ENCODE measurements around the gene TMEM131.
"Not testable (repeated sequence)": the region's sequence is repeated elsewhere in the genome, so short reads cannot be mapped to it uniquely, and the experiment has no call there.

Gene TMEM131

DNA sequence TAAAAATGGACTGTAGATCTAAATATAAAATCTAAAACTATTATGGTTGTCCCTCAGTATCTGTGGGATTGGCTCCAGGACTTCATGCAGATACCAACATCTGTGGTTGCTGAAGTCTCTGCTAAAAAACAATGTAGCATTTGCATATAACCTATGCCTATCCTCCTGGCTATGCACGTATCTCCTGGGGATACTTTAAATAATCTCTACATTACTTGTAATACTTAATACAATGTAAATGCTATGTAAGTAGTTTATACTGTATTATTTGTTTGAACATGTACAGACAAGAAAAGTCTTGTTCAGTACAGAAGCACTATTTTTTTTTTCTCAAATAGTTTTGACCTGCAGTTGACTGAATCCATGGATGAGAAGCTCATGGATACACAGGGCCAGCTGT lies 147.4 kb downstream of the TMEM131 start:
- DNase-seq: no peak

- not testable (repeated sequence) for DNase-seq
Observed at GRCh38 chr2:97846716-97847115, 149.0 kb downstream of the TMEM131 start.

GRCh38 chr2:97845818-97846217 lies 149.9 kb downstream of the TMEM131 start:
- no peak for DNase-seq

GRCh38 chr2:97845133-97845532 lies 150.6 kb downstream of the TMEM131 start:
- no peak for DNase-seq

- DNase-seq: no peak
Observed at GRCh38 chr2:97844311-97844859, 151.4 kb downstream of the TMEM131 start.

DNA sequence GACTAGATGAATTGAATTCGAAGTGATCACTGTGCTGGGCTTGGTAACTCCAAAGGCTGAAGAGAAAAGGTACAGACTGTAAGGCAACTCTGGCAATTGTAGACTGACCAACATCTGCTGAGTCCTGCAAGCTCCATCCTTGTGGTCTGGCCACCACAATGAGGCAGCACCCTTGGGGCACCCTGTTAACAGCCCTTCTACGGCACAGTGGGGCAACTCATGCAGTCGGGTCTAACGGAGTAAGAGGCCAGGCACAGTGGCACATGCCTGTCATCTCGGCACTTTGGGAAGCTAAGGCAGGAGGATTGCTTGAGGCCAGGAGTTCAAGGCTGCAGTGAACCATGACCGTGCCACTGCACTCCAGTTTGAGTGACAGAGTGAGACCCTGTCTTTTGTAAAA lies 155.6 kb downstream of the TMEM131 start:
- DNase-seq: no peak

- no peak for DNase-seq
Observed at GRCh38 chr2:97834610-97835009, 161.1 kb downstream of the TMEM131 start.

DNA sequence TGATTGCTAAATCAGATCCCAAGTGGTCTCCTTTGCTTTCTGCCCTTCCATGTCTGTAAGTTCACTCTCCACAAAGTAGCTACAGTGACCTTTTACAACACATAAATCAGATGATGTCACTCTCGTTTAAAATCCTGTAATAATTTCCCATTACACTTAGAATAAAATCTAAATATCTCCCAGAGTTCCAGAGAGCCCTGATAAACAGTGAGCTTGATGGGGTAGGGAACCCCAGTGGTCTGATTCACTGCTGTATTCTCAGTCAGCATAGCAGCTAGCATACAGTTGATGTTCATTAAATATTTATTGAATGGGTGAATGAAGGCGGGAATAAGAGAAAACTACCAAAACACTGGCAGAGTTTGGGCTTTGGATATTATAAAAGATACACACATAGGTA lies 164.6 kb downstream of the TMEM131 start:
- no peak for DNase-seq

GRCh38 chr2:97829255-97829654 lies 166.5 kb downstream of the TMEM131 start:
- DNase-seq: not testable (repeated sequence)

GRCh38 chr2:97827013-97827412 lies 168.7 kb downstream of the TMEM131 start:
- DNase-seq: not testable (repeated sequence)

DNA sequence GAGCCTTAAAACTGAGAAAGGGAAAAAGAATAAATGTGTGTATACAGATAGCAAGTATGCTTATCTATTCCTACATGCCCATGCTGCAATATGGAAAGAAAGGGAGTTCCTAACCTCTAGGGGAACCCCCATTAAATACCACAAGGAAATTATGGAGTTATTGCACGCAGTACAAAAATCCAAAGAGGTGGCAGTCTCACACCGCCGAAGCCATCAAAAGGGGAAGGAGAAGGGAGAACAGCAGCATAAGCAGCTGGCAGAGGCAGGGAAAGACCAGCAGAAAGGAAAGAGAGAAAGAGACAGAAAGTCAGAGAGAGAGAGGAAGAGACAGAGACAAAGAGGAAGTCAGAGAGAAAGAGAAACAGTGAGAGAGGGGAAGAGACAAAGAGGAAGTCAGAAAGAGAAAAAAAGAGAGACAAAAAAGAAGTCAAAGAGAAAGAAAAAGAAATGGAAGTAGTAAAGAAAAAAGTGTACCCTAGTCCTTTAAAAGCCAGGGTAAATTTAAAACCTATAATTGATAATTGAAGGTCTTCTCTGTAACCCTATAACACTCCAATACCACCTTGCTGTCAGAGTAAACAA lies 169.4 kb downstream of the TMEM131 start:
- DNase-seq: not testable (repeated sequence)

DNA sequence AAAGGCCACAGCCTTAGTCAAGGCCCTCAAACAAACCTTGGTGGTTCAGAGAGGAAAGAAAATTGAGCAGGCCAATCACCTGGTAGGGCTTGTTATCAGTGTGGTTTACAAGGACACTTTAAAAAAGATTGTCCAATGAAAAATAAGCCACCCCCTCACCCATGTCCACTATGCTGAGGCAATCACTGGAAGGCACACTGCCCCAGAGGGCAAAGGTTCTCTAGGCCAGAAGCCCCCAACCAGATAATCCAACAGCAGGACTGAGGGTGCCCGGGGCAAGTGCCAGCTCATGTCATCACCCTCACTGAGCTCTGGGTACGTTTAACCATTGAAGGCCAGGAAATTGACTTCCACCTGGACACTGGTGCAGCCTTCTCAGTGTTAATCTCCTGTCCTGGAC lies 171.7 kb downstream of the TMEM131 start:
- DNase-seq: not testable (repeated sequence)

- not testable (repeated sequence) for DNase-seq
Observed at GRCh38 chr2:97821862-97822261, 173.9 kb downstream of the TMEM131 start.

GRCh38 chr2:97819754-97820153 lies 176.0 kb downstream of the TMEM131 start:
- DNase-seq: no peak

DNA sequence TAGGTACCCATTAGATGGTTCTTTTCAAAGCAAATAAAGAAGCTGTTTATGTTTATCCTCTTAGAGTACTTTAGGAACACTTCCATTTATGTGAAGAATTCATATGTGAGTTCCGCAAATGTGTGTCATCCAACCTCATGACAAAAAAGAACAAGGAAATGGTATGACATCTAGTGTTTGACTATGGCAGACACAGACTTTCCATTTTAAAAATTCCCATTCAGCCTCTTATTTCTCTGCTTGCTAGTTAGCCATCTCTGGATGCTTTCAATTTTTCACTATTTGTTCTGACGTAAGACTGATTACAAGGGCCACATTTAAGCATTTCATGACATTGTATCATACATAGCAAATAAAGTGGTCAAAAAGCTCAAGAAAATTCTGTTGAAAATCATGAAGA lies 179.3 kb downstream of the TMEM131 start:
- DNase-seq: no peak

- no peak for DNase-seq
Observed at GRCh38 chr2:97812931-97813330, 182.8 kb downstream of the TMEM131 start.

DNA sequence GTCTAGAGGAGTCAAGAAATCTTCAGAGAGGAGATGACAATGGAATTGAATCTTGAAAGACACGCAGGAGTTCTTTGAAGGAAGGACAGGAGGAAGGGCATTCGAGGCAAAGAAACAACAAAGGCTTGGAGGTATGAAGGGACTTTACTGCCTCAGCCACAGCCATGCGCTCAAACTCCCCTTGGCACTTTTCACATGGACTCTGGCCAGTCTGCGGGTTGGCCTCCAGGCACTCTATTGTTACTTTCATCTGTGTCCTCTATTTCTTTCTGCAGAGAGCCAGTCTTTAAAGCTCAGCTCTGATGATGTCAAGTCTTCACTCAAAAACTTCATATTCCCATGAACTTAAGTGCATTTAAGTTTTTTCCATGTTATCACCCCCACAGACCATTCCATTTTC lies 186.9 kb downstream of the TMEM131 start:
- no peak for DNase-seq

GRCh38 chr2:97806738-97807618 lies 188.8 kb downstream of the TMEM131 start:
- DNase-seq: peak; percentile 49

DNA sequence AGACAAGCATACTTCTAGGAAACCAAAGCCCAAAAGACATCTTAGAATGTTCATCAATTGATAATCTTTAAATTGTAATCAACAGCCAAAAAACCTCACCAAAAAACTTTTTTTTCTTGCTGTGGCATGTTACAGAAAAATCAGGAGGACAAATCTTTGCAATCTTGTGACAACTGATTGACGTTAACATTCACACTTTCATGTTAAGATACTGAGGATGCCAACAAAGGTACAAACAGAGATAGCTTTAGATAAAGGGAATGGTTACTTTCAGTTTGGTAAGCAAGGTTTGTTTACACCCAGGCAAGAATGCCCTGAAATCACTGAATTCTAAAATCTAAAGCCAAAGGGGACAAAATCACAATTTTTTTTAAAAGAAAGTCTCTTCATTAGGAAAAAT lies 190.0 kb downstream of the TMEM131 start:
- DNase-seq: no peak

- DNase-seq: no peak
Observed at GRCh38 chr2:97801028-97801427, 194.7 kb downstream of the TMEM131 start.

GRCh38 chr2:97798416-97798815 lies 197.3 kb downstream of the TMEM131 start:
- DNase-seq: no peak

- no peak for DNase-seq
Observed at GRCh38 chr2:97797355-97797754, 198.4 kb downstream of the TMEM131 start.

GRCh38 chr2:97796465-97797126 lies 199.2 kb downstream of the TMEM131 start:
- no peak for DNase-seq

DNA sequence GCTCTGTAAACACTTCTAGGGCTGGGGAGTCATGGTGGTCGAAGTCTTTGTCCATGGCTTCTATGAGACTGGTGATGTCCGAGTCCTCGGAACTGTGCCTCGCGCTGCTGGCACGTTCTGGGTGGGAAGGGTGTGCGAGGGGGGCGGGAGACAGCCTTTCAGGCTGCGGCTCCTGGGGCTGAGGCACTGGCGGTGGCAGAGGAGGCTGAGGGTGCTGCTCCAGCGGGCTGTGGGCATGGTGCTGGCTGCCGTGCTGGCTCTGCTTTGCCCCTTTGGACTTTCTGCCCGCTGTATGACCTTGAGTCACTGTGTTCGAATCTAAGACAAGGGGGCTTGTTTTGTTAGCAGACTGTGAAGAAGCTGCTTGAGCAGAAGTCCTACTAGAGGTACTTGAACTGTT lies 203.3 kb downstream of the TMEM131 start:
- DNase-seq: no peak

Measured in NCI-H2029 treated with DMSO at 0.1 percent for 48 hours (cell line).